ENCODE measurements around the gene MGAT5B.

Gene MGAT5B

GRCh38 chr17:76911299-76912017 is 43.3 kb downstream of the MGAT5B start:
- DNase-seq, result no peak
- H3K4me3 ChIP-seq (ENCODE audit: low read depth, low read length), result no peak overlapping the region
- no peaks in the 10 kb centered on the region for H3K4me1 ChIP-seq (ENCODE audit: control insufficient read depth in 1 of 2, insufficient read depth in 2 of 2, low read length in 2 of 2)
- H2BK12ac ChIP-seq (ENCODE audit: low read length), result no peak overlapping the region
- H2BK5ac ChIP-seq (ENCODE audit: low read depth, low read length, poor library complexity), result no peak overlapping the region
- H3K9ac ChIP-seq (ENCODE audit: low read length), result no peak overlapping the region
- H3K14ac ChIP-seq (ENCODE audit: low read length), result no peak overlapping the region
- H4K12ac ChIP-seq (ENCODE audit: low read depth, low read length), result no peak overlapping the region
- no peaks in the 10 kb centered on the region for H3K27me3 ChIP-seq (ENCODE audit: insufficient read depth, low read length)
- H3K9me3 ChIP-seq (ENCODE audit: insufficient read depth, low read depth, low read length), result no peaks in the 10 kb centered on the region
- H3K27ac ChIP-seq (ENCODE audit: low read depth, low read length), result no peak overlapping the region
- no peak overlapping the region for H3K4me2 ChIP-seq (ENCODE audit: low read length)
- no peak overlapping the region for H2AK5ac ChIP-seq (ENCODE audit: low read length)
- no peak overlapping the region for H4K8ac ChIP-seq (ENCODE audit: low read depth, low read length)
- H3K18ac ChIP-seq (ENCODE audit: low read length), result no peak overlapping the region
- WGBS (ENCODE audit: extremely low coverage, insufficient coverage, insufficient read length), result no CpG with 5 or more reads among the region's 5 CpGs
- H3K36me3 ChIP-seq (ENCODE audit: control insufficient read depth in 1 of 2, insufficient read depth in 2 of 2, low read length in 2 of 2), result no peaks in the 10 kb centered on the region
- H3K79me1 ChIP-seq (ENCODE audit: low read length), result no peaks in the 10 kb centered on the region
- H4K91ac ChIP-seq (ENCODE audit: low read depth, low read length), result no peak overlapping the region
- H3K4ac ChIP-seq (ENCODE audit: low read depth, low read length), result no peak overlapping the region
- no peaks in the 10 kb centered on the region for H3K79me2 ChIP-seq (ENCODE audit: control insufficient read depth, insufficient read depth, low read length, poor library complexity)
- no peak overlapping the region for H2BK120ac ChIP-seq (ENCODE audit: insufficient read depth, low read length, poor library complexity)
- no peak overlapping the region for H3K23ac ChIP-seq (ENCODE audit: low read length)
- no peak overlapping the region for H2AFZ ChIP-seq (ENCODE audit: insufficient read depth, low read length, poor library complexity)

- H3K14ac ChIP-seq (ENCODE audit: low read length), result no peak overlapping the region
- H4K12ac ChIP-seq (ENCODE audit: low read depth, low read length), result no peak overlapping the region
- H3K9me3 ChIP-seq (ENCODE audit: insufficient read depth, low read depth, low read length), result no peaks in the 10 kb centered on the region
- no peak overlapping the region for H2BK5ac ChIP-seq (ENCODE audit: low read depth, low read length, poor library complexity)
- no peaks in the 10 kb centered on the region for H3K36me3 ChIP-seq (ENCODE audit: control insufficient read depth in 1 of 2, insufficient read depth in 2 of 2, low read length in 2 of 2)
- no peak overlapping the region for H3K9ac ChIP-seq (ENCODE audit: low read length)
- no peak overlapping the region for H3K4me3 ChIP-seq (ENCODE audit: low read depth, low read length)
- H2AFZ ChIP-seq (ENCODE audit: insufficient read depth, low read length, poor library complexity), result no peak overlapping the region
- H3K18ac ChIP-seq (ENCODE audit: low read length), result no peak overlapping the region
- WGBS (ENCODE audit: extremely low coverage, insufficient coverage, insufficient read length), result no CpG with 5 or more reads among the region's 28 CpGs
- H3K27me3 ChIP-seq (ENCODE audit: insufficient read depth, low read length), result no peaks in the 10 kb centered on the region
- no peak for DNase-seq
- H3K27ac ChIP-seq (ENCODE audit: low read depth, low read length), result no peak overlapping the region
- H2BK12ac ChIP-seq (ENCODE audit: low read length), result no peak overlapping the region
- H3K4me1 ChIP-seq (ENCODE audit: control insufficient read depth in 1 of 2, insufficient read depth in 2 of 2, low read length in 2 of 2), result no peaks in the 10 kb centered on the region
- no peak overlapping the region for H3K4ac ChIP-seq (ENCODE audit: low read depth, low read length)
- no peaks in the 10 kb centered on the region for H3K79me1 ChIP-seq (ENCODE audit: low read length)
- H3K23ac ChIP-seq (ENCODE audit: low read length), result no peak overlapping the region
- no peaks in the 10 kb centered on the region for H3K79me2 ChIP-seq (ENCODE audit: control insufficient read depth, insufficient read depth, low read length, poor library complexity)
- no peak overlapping the region for H4K91ac ChIP-seq (ENCODE audit: low read depth, low read length)
- H3K4me2 ChIP-seq (ENCODE audit: low read length), result no peak overlapping the region
- no peak overlapping the region for H2BK120ac ChIP-seq (ENCODE audit: insufficient read depth, low read length, poor library complexity)
- H2AK5ac ChIP-seq (ENCODE audit: low read length), result no peak overlapping the region
- H4K8ac ChIP-seq (ENCODE audit: low read depth, low read length), result no peak overlapping the region
Measured at GRCh38 chr17:76912421-76913164, 44.4 kb downstream of the MGAT5B start.

- Histone ChIP-seq H4K8ac (ENCODE audit: low read depth, low read length) (no peak overlapping the region), H3K9ac (ENCODE audit: low read length) (no peak overlapping the region), H3K79me2 (ENCODE audit: control insufficient read depth, insufficient read depth, low read length, poor library complexity) (no peaks in the 10 kb centered on the region), H2BK120ac (ENCODE audit: insufficient read depth, low read length, poor library complexity) (no peak overlapping the region), H3K4me1 (ENCODE audit: control insufficient read depth in 1 of 2, insufficient read depth in 2 of 2, low read length in 2 of 2) (no peaks in the 10 kb centered on the region), H3K4ac (ENCODE audit: low read depth, low read length) (no peak overlapping the region), H3K4me2 (ENCODE audit: low read length) (no peak overlapping the region), H3K36me3 (ENCODE audit: control insufficient read depth in 1 of 2, insufficient read depth in 2 of 2, low read length in 2 of 2) (no peaks in the 10 kb centered on the region), H3K4me3 (ENCODE audit: low read depth, low read length) (no peak overlapping the region), H3K9me3 (ENCODE audit: insufficient read depth, low read depth, low read length) (peaks cover 1% of the 10 kb centered on the region), H2BK5ac (ENCODE audit: low read depth, low read length, poor library complexity) (no peak overlapping the region), H2AFZ (ENCODE audit: insufficient read depth, low read length, poor library complexity) (no peak overlapping the region), H2AK5ac (ENCODE audit: low read length) (no peak overlapping the region), H4K12ac (ENCODE audit: low read depth, low read length) (no peak overlapping the region), H3K23ac (ENCODE audit: low read length) (no peak overlapping the region), H3K18ac (ENCODE audit: low read length) (no peak overlapping the region), H3K27ac (ENCODE audit: low read depth, low read length) (no peak overlapping the region), H3K14ac (ENCODE audit: low read length) (no peak overlapping the region), H4K91ac (ENCODE audit: low read depth, low read length) (no peak overlapping the region), H2BK12ac (ENCODE audit: low read length) (no peak overlapping the region), H3K27me3 (ENCODE audit: insufficient read depth, low read length) (no peaks in the 10 kb centered on the region), H3K79me1 (ENCODE audit: low read length) (no peaks in the 10 kb centered on the region)
- DNase-seq, result no peak
- WGBS (ENCODE audit: extremely low coverage, insufficient coverage, insufficient read length), result no CpG with 5 or more reads among the region's 6 CpGs
Measured at GRCh38 chr17:76914937-76915336, 46.7 kb downstream of the MGAT5B start.

GRCh38 chr17:76915840-76916510 is 47.8 kb downstream of the MGAT5B start:
- WGBS (ENCODE audit: extremely low coverage, insufficient coverage, insufficient read length), result no CpG with 5 or more reads among the region's 28 CpGs

More at GRCh38 chr17:76915840-76916510, 47.8 kb downstream of the MGAT5B start:
- no peak overlapping the region for H3K4ac ChIP-seq (ENCODE audit: low read depth, low read length)
- no peaks in the 10 kb centered on the region for H3K4me1 ChIP-seq (ENCODE audit: control insufficient read depth in 1 of 2, insufficient read depth in 2 of 2, low read length in 2 of 2)
- no peak overlapping the region for H3K27ac ChIP-seq (ENCODE audit: low read depth, low read length)
- H4K91ac ChIP-seq (ENCODE audit: low read depth, low read length), result no peak overlapping the region
- H3K27me3 ChIP-seq (ENCODE audit: insufficient read depth, low read length), result no peaks in the 10 kb centered on the region
- H3K4me3 ChIP-seq (ENCODE audit: low read depth, low read length), result no peak overlapping the region
- no peak overlapping the region for H2AFZ ChIP-seq (ENCODE audit: insufficient read depth, low read length, poor library complexity)
- H3K9ac ChIP-seq (ENCODE audit: low read length), result no peak overlapping the region
- no peak overlapping the region for H2BK12ac ChIP-seq (ENCODE audit: low read length)
- H3K36me3 ChIP-seq (ENCODE audit: control insufficient read depth in 1 of 2, insufficient read depth in 2 of 2, low read length in 2 of 2), result no peaks in the 10 kb centered on the region
- H3K23ac ChIP-seq (ENCODE audit: low read length), result no peak overlapping the region
- no peak overlapping the region for H3K14ac ChIP-seq (ENCODE audit: low read length)
- H3K4me2 ChIP-seq (ENCODE audit: low read length), result no peak overlapping the region
- no peak overlapping the region for H3K18ac ChIP-seq (ENCODE audit: low read length)
- H4K8ac ChIP-seq (ENCODE audit: low read depth, low read length), result no peak overlapping the region
- no peaks in the 10 kb centered on the region for H3K79me2 ChIP-seq (ENCODE audit: control insufficient read depth, insufficient read depth, low read length, poor library complexity)
- H3K79me1 ChIP-seq (ENCODE audit: low read length), result no peaks in the 10 kb centered on the region
- no peak overlapping the region for H4K12ac ChIP-seq (ENCODE audit: low read depth, low read length)
- no peak overlapping the region for H2BK5ac ChIP-seq (ENCODE audit: low read depth, low read length, poor library complexity)
- H3K9me3 ChIP-seq (ENCODE audit: insufficient read depth, low read depth, low read length), result peaks cover 1% of the 10 kb centered on the region
- no peak overlapping the region for H2AK5ac ChIP-seq (ENCODE audit: low read length)
- no peak for DNase-seq
- no peak overlapping the region for H2BK120ac ChIP-seq (ENCODE audit: insufficient read depth, low read length, poor library complexity)
